SK-N-SH (cell line): ENCODE measurements around the gene ADAMTS14. TPM values are rescaled to one million over a fixed set of nuclear protein-coding genes. Genes with fewer than 3 reads are reported as not detected.

Source experiments
- CTCF ChIA-PET: fragments of 300-600, 350-600 bp; formaldehyde crosslinking; extraction: SDS; loops from one replicate; lab custom pipeline; 2021; lab: Yijun Ruan, JAX
- POLR2A ChIA-PET: fragments of 350-600 bp; sonication (Branson Sonifier 250); formaldehyde crosslinking; extraction: SDS; loops from one replicate; lab custom pipeline; 2020; ENCODE audit warnings: antibody characterized with exemption, inconsistent platforms; lab: Yijun Ruan, JAX
- DNase-seq: peaks from one replicate; pipeline ENCODE4 v3.0.0; 2012
- H2AFZ ChIP-seq: fragments of 200-600 bp; sonication (generic); 2 replicates; pipeline ENCODE4 v1.8.1; 2016; ENCODE audit warnings: antibody characterized with exemption, mild to moderate bottlenecking, low read depth
- H3F3A ChIP-seq: fragments of 200-600 bp; sonication (generic); replicated peaks from 2 replicates; pipeline ENCODE3; 2016; ENCODE audit warnings: antibody characterized with exemption, mild to moderate bottlenecking; ENCODE audit not compliant: insufficient read depth
- H3K27ac ChIP-seq, 2 experiments: fragments of 200-500 bp in 1 of 2; fragments of 200-600 bp in 1 of 2; sonication (Bioruptor generic) in 1 of 2; sonication (generic), shearing (Covaris generic) in 1 of 2; 2 replicates each; pipeline versions ENCODE4 v1.5.1 to v1.6.1; 2014 to 2016; ENCODE audit warnings: low read depth in 2 of 2, inconsistent platforms in 1 of 2, low read length in 1 of 2, mild to moderate bottlenecking in 1 of 2, mixed read lengths in 1 of 2
- H3K27me3 ChIP-seq: fragments of 200-600 bp; sonication (generic), shearing (Covaris generic); 2 replicates; pipeline ENCODE4 v1.6.1; 2016; ENCODE audit warnings: mixed run types; ENCODE audit not compliant: insufficient read depth
- H3K36me3 ChIP-seq, 2 experiments: fragments of 200-500 bp in 1 of 2; fragments of 200-600 bp in 1 of 2; sonication (Bioruptor generic) in 1 of 2; sonication (generic) in 1 of 2; replicated peaks in 1 of 2; 2 replicates each; pipeline versions ENCODE3 to v1.5.1; 2014 to 2016; ENCODE audit warnings: low read length in 1 of 2, mild to moderate bottlenecking in 1 of 2; ENCODE audit not compliant: insufficient read depth in 2 of 2, control insufficient read depth in 1 of 2
- H3K4me1 ChIP-seq, 2 experiments: fragments of 200-500 bp in 1 of 2; fragments of 200-600 bp in 1 of 2; sonication (Bioruptor generic) in 1 of 2; sonication (generic), shearing (Covaris generic) in 1 of 2; 2 replicates each; pipeline versions ENCODE4 v1.5.1 to v1.6.1; 2014 to 2016; ENCODE audit warnings: low read depth in 1 of 2, low read length in 1 of 2, mixed run types in 1 of 2; ENCODE audit not compliant: insufficient read depth in 2 of 2, control insufficient read depth in 1 of 2
- H3K4me2 ChIP-seq: fragments of 200-600 bp; sonication (generic), shearing (Covaris generic); 2 replicates; pipeline ENCODE4 v1.6.1; 2017; ENCODE audit warnings: mixed run types
- H3K4me3 ChIP-seq, 2 experiments: fragments of 200-500 bp in 1 of 2; fragments of 200-600 bp in 1 of 2; sonication (Bioruptor generic) in 1 of 2; sonication (generic), shearing (Covaris generic) in 1 of 2; 2 replicates each; pipeline versions ENCODE4 v1.5.1 to v1.8.1; 2014 to 2016; ENCODE audit warnings: low read depth in 2 of 2, inconsistent platforms in 1 of 2, low read length in 1 of 2, mild to moderate bottlenecking in 1 of 2, mixed read lengths in 1 of 2, moderate library complexity in 1 of 2
- H3K79me2 ChIP-seq: fragments of 200-600 bp; sonication (generic); 2 replicates; pipeline ENCODE4 v1.8.1; 2017; ENCODE audit warnings: mild to moderate bottlenecking; ENCODE audit not compliant: insufficient read depth
- H3K9ac ChIP-seq: fragments of 200-600 bp; sonication (generic); 2 replicates; pipeline ENCODE4 v1.6.1; 2017; ENCODE audit warnings: mixed run types
- H3K9me2 ChIP-seq: fragments of 200-600 bp; sonication (generic); 2 replicates; pipeline ENCODE4 v1.6.1; 2017; ENCODE audit warnings: mixed run types
- H3K9me3 ChIP-seq: fragments of 200-600 bp; sonication (generic); 2 replicates; pipeline ENCODE4 v1.6.1; 2017; ENCODE audit warnings: mixed run types, mild to moderate bottlenecking, moderate library complexity
- H4K20me1 ChIP-seq: fragments of 200-600 bp; sonication (generic); 2 replicates; pipeline ENCODE4 v1.6.1; 2017; ENCODE audit warnings: mild to moderate bottlenecking, mixed run types; ENCODE audit not compliant: insufficient read depth
- ELF1 ChIP-seq: IDR thresholded peaks from 2 replicates; pipeline ENCODE4 v1.4.0; 2012
- EZH2phosphoT487 ChIP-seq: fragments of 200-600 bp; sonication (generic); IDR thresholded peaks from 2 replicates; pipeline ENCODE4 v1.6.1; 2017; ENCODE audit warnings: low read depth, mixed run types, mild to moderate bottlenecking, antibody characterized with exemption, moderate library complexity, borderline replicate concordance
- FOXM1 ChIP-seq: IDR thresholded peaks from 2 replicates; pipeline ENCODE4 v1.4.0; 2012; ENCODE audit warnings: low read depth, mild to moderate bottlenecking
- GATA2 ChIP-seq: sonication (generic); formaldehyde crosslinking; IDR thresholded peaks from 2 replicates; pipeline ENCODE4 v1.5.0; 2020; ENCODE audit warnings: mild to moderate bottlenecking, missing genetic modification reagents
- IRF3 ChIP-seq: fragments of 150-350 bp; IDR thresholded peaks from 2 replicates; pipeline ENCODE4 v1.6.1; 2016; ENCODE audit warnings: mild to moderate bottlenecking, low read depth, low read length
- JUND ChIP-seq: IDR thresholded peaks from 2 replicates; pipeline ENCODE4 v1.4.0; 2012
- NFIC ChIP-seq: IDR thresholded peaks from 2 replicates; pipeline ENCODE4 v1.4.0; 2012; ENCODE audit warnings: borderline replicate concordance
- NRF1 ChIP-seq: IDR thresholded peaks from 2 replicates; pipeline ENCODE4 v1.6.1; 2012; ENCODE audit warnings: low read depth, mild to moderate bottlenecking, low read length
- PBX3 ChIP-seq: IDR thresholded peaks from 2 replicates; pipeline ENCODE4; 2012
- POLR2AphosphoS5 ChIP-seq: IDR thresholded peaks from 2 replicates; pipeline ENCODE4 v1.6.1; 2012; ENCODE audit warnings: low read depth, low read length
- RAD21 ChIP-seq: IDR thresholded peaks from 2 replicates; pipeline ENCODE4 v1.6.1; 2012; ENCODE audit warnings: mild to moderate bottlenecking, low read length
- RCOR1 ChIP-seq: fragments of 150-350 bp; IDR thresholded peaks from 2 replicates; pipeline ENCODE4 v1.6.1; 2017; ENCODE audit warnings: antibody characterized with exemption, low read length
- RFX5 ChIP-seq: IDR thresholded peaks from 2 replicates; pipeline ENCODE4 v1.6.1; 2012; ENCODE audit warnings: mild to moderate bottlenecking, improper control_type of control experiment, low read length
- SMC3 ChIP-seq: IDR thresholded peaks from 2 replicates; pipeline ENCODE4 v1.6.1; 2012; ENCODE audit warnings: low read depth, low read length, improper control_type of control experiment
- TEAD4 ChIP-seq: IDR thresholded peaks from 2 replicates; pipeline ENCODE4 v1.4.0; 2012; ENCODE audit warnings: mild to moderate bottlenecking, borderline replicate concordance; ENCODE audit not compliant: insufficient read depth
- WGBS: methylation state at CpG from one replicate; pipeline ENCODE4 v1.1.6; 2017; ENCODE audit warnings: low lambda C conversion rate; 5-methylcytosine and 5-hydroxymethylcytosine counted together
- polyA plus RNA-seq, 3 experiments: library from polyadenylated mRNA; depleted of rRNA; stranded (reverse); fragments of >200 nt; gene quantifications; 2 replicates each; pipeline ENCODE4 v1.2.3, GENCODE V29; 2012
- TF ChIP-seq, protein P1 (sequence below): IDR thresholded peaks from 2 replicates; pipeline ENCODE4 v1.4.0; 2012; ENCODE audit warnings: low read depth, borderline replicate concordance
- TF ChIP-seq, protein P2 (sequence below): fragments of 200-600 bp; sonication (generic); IDR thresholded peaks from 2 replicates; pipeline ENCODE4 v1.6.1; 2017; ENCODE audit warnings: antibody characterized with exemption, mild to moderate bottlenecking, moderate library complexity

The ADAMTS14 gene
- polyA plus RNA-seq, 1 of the 3 experiments (the other 2 are of a cell fraction) = 1.1 TPM

GRCh38 chr10:70795613-70796012, 123.3 kb downstream of the ADAMTS14 start (continued):
- TF ChIP-seq IRF3 (no peak), POLR2AphosphoS5 (no peak), FOXM1 (no peak), EZH2phosphoT487 (no peak), SMC3 (no peak)

DNA sequence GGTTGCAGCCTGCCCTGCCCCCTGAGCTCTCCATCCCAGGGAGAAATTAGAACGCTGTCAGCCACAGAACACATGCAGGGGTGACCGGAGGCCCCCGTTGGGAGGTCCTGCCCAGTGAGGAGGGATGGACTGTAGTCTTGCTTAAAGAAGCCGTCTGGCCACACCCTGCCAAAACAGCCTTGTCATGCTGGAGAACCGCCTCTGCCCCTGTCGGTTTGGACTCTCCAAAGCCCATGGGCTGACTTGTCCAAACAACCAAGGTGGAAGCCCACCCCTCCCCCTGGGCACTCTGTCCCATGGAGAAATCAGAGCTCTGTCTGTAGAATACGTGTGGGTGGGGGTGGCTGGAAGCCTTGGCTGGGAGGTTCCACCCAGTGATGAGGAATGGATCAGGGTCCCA, 125.5 kb downstream of the ADAMTS14 start:
- no peak overlapping the region for H2AFZ ChIP-seq
- 69% methylated on average over 4 of the region's 7 CpGs for WGBS
- H4K20me1 ChIP-seq = no peaks in the 10 kb centered on the region
- no peak overlapping the region for H3K4me2 ChIP-seq
- TF ChIP-seq, protein P1, sequence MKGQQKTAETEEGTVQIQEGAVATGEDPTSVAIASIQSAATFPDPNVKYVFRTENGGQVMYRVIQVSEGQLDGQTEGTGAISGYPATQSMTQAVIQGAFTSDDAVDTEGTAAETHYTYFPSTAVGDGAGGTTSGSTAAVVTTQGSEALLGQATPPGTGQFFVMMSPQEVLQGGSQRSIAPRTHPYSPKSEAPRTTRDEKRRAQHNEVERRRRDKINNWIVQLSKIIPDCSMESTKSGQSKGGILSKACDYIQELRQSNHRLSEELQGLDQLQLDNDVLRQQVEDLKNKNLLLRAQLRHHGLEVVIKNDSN = no peak
- TF ChIP-seq ELF1 (no peak), RAD21 (no peak), JUND (no peak), RFX5 (no peak), NRF1 (no peak), RCOR1 (no peak), GATA2 (CRISPR knock-in tag) (no peak), EZH2phosphoT487 (no peak), PBX3 (no peak), NFIC (no peak), TEAD4 (no peak)
- TF ChIP-seq, protein P2, sequence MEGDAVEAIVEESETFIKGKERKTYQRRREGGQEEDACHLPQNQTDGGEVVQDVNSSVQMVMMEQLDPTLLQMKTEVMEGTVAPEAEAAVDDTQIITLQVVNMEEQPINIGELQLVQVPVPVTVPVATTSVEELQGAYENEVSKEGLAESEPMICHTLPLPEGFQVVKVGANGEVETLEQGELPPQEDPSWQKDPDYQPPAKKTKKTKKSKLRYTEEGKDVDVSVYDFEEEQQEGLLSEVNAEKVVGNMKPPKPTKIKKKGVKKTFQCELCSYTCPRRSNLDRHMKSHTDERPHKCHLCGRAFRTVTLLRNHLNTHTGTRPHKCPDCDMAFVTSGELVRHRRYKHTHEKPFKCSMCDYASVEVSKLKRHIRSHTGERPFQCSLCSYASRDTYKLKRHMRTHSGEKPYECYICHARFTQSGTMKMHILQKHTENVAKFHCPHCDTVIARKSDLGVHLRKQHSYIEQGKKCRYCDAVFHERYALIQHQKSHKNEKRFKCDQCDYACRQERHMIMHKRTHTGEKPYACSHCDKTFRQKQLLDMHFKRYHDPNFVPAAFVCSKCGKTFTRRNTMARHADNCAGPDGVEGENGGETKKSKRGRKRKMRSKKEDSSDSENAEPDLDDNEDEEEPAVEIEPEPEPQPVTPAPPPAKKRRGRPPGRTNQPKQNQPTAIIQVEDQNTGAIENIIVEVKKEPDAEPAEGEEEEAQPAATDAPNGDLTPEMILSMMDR = no peak
- DNase-seq = no peak
- H3K36me3 ChIP-seq = no peaks in the 10 kb centered on the region
- no peak overlapping the region for H3K27ac ChIP-seq
- no peak overlapping the region for H3K4me3 ChIP-seq
- H3K9ac ChIP-seq = no peak overlapping the region
- H3K79me2 ChIP-seq = no peaks in the 10 kb centered on the region
- ChIA-PET CTCF (interaction anchor here (0.9 kb wide), 1 partner anchor 18 kb away, joined by 3 read pairs; no protein-coding TSS in a partner anchor), POLR2A (interaction anchor here (0.6 kb wide), 1 partner anchor 92 kb away, joined by 5 read pairs; no protein-coding TSS in a partner anchor)
- no peaks in the 10 kb centered on the region for H3K9me3 ChIP-seq
- H3K9me2 ChIP-seq = no peaks in the 10 kb centered on the region
- no peaks in the 10 kb centered on the region for H3K4me1 ChIP-seq
- peaks cover 40% of the 10 kb centered on the region; the same call in 1 of the 2 replicates for H3K27me3 ChIP-seq
- H3F3A ChIP-seq = no peaks in the 10 kb centered on the region
